Right lobe of liver (tissue), 6 donors: Measurements from ENCODE around the gene TECR. TPM values are rescaled to one million over a fixed set of nuclear protein-coding genes. Genes with fewer than 3 reads are reported as not detected.

Experiments used
- ATAC-seq, 4 donors: fragments of 200-7000 bp; cut with Tn5 transposase; one replicate each; pipeline ENCODE4 v1.9.1; 2020; ENCODE audit warnings: mild to moderate bottlenecking in 4 of 4, moderate library complexity in 4 of 4
- DNase-seq, 3 donors: peaks; one replicate each; pipeline ENCODE4 v3.0.0-alpha.2; 2020
- H3K27ac ChIP-seq, 3 donors: fragments of 200-600 bp; one replicate each; pipeline ENCODE4 v1.8.0; 2022
- H3K27me3 ChIP-seq, 2 donors: fragments of 200-600 bp; one replicate each; pipeline ENCODE4 v1.8.0; 2022
- H3K36me3 ChIP-seq, 4 donors: fragments of 200-600 bp; sonication (generic) in 1 of 4; one replicate each; pipeline versions ENCODE4 v1.5.1 to v1.8.0; 2017 to 2022; ENCODE audit warnings: control low read depth in 1 of 4
- H3K4me1 ChIP-seq, 4 donors: fragments of 200-600 bp; sonication (generic) in 1 of 4; one replicate each; pipeline versions ENCODE4 v1.5.1 to v1.8.0; 2017 to 2022; ENCODE audit warnings: control low read depth in 1 of 4
- H3K4me3 ChIP-seq, 3 donors: fragments of 200-600 bp; one replicate each; pipeline ENCODE4 v1.8.0; 2022
- H3K9me3 ChIP-seq, 4 donors: fragments of 200-600 bp; sonication (generic) in 1 of 4; one replicate each; pipeline versions ENCODE4 v1.5.1 to v1.8.0; 2017 to 2022; ENCODE audit warnings: control low read depth in 1 of 4
- POLR2A ChIP-seq: fragments of 450-650 bp; IDR thresholded peaks from one replicate; pipeline ENCODE4 v1.6.1; 2017; ENCODE audit warnings: antibody characterized with exemption, mild to moderate bottlenecking
- WGBS: methylation state at CpG from one replicate; pipeline ENCODE4 v1.1.6; 2018; ENCODE audit warnings: low coverage, low lambda C conversion rate; ENCODE audit not compliant: insufficient coverage; ENCODE audit errors: missing lambda C conversion rate; 5-methylcytosine and 5-hydroxymethylcytosine counted together
- intact Hi-C, 2 donors: fragments of 100-400 bp; cut with DNase I; formaldehyde crosslinking; loops; one replicate each; pipeline versions ENCODE4 v1.11.2 to v1.14.1; 2022
- total RNA-seq, 6 experiments: library from RNA; depleted of rRNA in 2 of 6; stranded (reverse); fragments of >200 nt in 2 of 6; fragmentation: NEBNext Ultra II Directional in 3 of 6; extraction: Animal tissue kit (Norgen Biotek cat#: 25700) in 3 of 6; gene quantifications; one replicate each; pipeline versions ENCODE4 v1.1.0 to v1.2.4, GENCODE V29; 2016 to 2023
- TF ChIP-seq, protein P1 (sequence below), 4 donors: fragments of 200-600 bp in 3 of 4; fragments of 450-650 bp in 1 of 4; IDR thresholded peaks; one replicate each; pipeline versions ENCODE4 v1.5.1 to v1.8.0; 2016 to 2022; ENCODE audit warnings: antibody characterized with exemption in 4 of 4, mild to moderate bottlenecking in 2 of 4
- donor health status: DM: no; HTN: yes; CAD: no.
- donor health status: DM: no; HTN: no; CAD: no.
- donor health status: DM: no; HTN: no; CAD: no.
- donor health status: DM: no; HTN: yes; CAD: no.
- donor health status: DM: no; HTN: yes; CAD: no.

TECR gene
- total RNA-seq, 6 experiments from 2014 or later: 37.9 to 99.0 (median 77.0) TPM

DNA sequence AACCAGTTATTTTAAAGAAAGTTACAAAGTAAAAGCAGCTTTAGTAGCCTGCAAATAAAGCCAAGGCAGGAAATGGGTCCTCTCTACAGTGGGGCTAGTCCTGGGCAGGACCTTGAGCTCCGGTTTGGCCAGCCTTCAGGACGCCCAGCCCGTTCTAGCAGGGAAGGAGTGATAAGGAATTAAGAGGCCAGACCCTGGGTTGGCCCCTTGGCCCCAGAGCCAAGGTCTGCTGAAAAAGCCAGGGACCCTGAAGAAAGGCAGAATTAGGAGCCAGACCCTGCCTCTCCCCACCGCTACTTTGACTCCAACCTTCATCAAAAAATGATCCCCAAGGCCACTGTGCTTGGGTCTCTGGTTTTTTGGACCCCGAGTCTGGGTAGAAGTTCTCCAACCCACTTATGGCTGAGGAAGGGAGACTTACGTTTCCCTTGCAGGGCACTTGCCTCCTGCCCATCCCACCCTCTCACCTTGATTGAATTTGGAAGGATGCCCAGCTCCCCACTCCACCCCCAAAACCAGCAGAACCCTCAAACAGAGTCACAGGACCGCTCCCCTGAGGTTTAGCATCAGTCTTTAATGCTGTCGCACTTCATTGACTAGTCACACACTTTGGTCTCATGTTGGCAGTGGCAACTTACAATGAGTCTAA, 15.1 kb upstream of the TECR start:
- no peak for ATAC-seq
- no peak for DNase-seq
- H3K4me1 ChIP-seq: peaks cover 0 to 71% (median 26%) of the 10 kb centered on the region in 4 donors
- H3K27ac ChIP-seq: peak overlapping the region in 2 of 3 donors; percentile 100
- peaks cover 0 to 27% (median 15%) of the 10 kb centered on the region in 4 donors for H3K36me3 ChIP-seq
- H3K27me3 ChIP-seq: no peaks in the 10 kb centered on the region
- H3K9me3 ChIP-seq: no peaks in the 10 kb centered on the region
- H3K4me3 ChIP-seq: peak overlapping the region in 2 of 3 donors; percentile 86 to 98
- intact Hi-C loops: no loop called here
- 54% methylated on average over 7 of the region's 8 CpGs for WGBS
- TF ChIP-seq, protein P1, sequence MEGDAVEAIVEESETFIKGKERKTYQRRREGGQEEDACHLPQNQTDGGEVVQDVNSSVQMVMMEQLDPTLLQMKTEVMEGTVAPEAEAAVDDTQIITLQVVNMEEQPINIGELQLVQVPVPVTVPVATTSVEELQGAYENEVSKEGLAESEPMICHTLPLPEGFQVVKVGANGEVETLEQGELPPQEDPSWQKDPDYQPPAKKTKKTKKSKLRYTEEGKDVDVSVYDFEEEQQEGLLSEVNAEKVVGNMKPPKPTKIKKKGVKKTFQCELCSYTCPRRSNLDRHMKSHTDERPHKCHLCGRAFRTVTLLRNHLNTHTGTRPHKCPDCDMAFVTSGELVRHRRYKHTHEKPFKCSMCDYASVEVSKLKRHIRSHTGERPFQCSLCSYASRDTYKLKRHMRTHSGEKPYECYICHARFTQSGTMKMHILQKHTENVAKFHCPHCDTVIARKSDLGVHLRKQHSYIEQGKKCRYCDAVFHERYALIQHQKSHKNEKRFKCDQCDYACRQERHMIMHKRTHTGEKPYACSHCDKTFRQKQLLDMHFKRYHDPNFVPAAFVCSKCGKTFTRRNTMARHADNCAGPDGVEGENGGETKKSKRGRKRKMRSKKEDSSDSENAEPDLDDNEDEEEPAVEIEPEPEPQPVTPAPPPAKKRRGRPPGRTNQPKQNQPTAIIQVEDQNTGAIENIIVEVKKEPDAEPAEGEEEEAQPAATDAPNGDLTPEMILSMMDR (IDR thresholded peaks at IDR 0.05): no peak
- no peak for TF ChIP-seq POLR2A

DNA sequence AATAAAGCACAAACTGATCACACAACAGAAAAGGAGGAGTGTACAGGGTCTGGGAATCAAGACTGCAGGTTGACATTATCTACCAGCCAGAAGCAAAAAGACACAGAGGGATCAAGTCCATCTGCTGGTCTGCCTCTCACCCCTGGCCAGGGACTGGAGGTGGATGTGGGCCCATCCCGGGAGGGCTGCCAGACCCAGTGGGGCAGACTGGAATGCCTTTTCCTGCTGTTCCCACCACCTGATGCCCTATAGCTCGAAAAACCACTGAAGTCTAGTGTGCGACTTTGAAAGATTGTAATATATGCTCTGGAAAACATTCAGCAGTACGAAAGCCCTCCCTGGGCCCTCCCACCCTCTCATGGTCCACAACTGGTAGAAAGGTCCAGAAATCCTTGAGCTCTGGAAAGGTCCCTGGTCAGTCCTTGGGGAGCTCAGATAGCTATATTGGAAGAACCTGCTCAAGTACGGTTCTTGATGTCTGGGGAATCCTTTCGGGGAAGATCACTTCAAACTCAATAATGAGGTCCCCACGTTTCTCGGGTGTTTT, 13.8 kb upstream of the TECR start:
- no peaks in the 10 kb centered on the region for H3K9me3 ChIP-seq
- ATAC-seq (no peak), DNase-seq (peak in 1 of 3 donors; percentile 64)
- 47% methylated on average over 3 of the region's 8 CpGs for whole genome bisulfite sequencing
- H3K36me3 ChIP-seq: peaks cover 0 to 27% (median 15%) of the 10 kb centered on the region in 4 donors
- TF ChIP-seq, protein P1 (IDR thresholded peaks at IDR 0.05): no peak
- TF ChIP-seq POLR2A: no peak
- no peaks in the 10 kb centered on the region for H3K27me3 ChIP-seq
- intact Hi-C loops: no loop called here
- peak overlapping the region; percentile 73 to 98 (median 86) for H3K4me3 ChIP-seq
- H3K27ac ChIP-seq: peak overlapping the region; percentile 100
- peaks cover 0 to 76% (median 27%) of the 10 kb centered on the region in 4 donors for H3K4me1 ChIP-seq

DNA sequence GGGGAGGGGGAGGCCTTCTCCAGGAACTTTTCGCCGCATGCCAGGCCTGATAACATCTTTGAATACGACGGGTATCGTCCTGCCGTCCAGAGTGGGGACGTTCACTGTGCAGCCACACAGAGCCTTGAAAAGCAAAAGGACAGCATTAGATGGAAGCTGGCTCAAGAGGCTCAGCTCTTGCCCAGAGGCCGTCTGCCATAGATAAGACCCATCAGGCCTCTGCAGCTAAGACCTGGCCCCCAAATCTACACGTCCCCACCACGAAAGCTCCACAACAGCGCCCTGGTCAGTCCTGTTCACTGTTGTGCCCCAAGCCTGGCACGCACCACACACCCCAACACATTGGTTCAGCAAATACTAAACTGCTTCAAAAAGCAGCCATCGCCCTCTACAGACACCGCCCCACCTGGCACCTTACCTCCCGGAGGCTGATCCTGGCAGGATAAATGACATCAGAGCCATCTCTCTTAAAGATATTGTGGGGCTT, 13.3 kb upstream of the TECR start:
- DNase-seq: peak; percentile 37 to 71 (median 69)
- Histone ChIP-seq H3K9me3 (no peaks in the 10 kb centered on the region), H3K4me3 (peak overlapping the region; percentile 73 to 98 (median 86)), H3K27me3 (no peaks in the 10 kb centered on the region), H3K27ac (peak overlapping the region; percentile 100), H3K4me1 (peaks cover 0 to 73% (median 24%) of the 10 kb centered on the region in 4 donors), H3K36me3 (peaks cover 0 to 27% (median 15%) of the 10 kb centered on the region in 4 donors)
- WGBS: 27% methylated on average over 8 of the region's 15 CpGs
- no peak for TF ChIP-seq POLR2A
- TF ChIP-seq, protein P1 (IDR thresholded peaks at IDR 0.05): peak in 1 of 4 donors; percentile 36
- intact Hi-C loops: no loop called here
- ATAC-seq: no peak

DNA sequence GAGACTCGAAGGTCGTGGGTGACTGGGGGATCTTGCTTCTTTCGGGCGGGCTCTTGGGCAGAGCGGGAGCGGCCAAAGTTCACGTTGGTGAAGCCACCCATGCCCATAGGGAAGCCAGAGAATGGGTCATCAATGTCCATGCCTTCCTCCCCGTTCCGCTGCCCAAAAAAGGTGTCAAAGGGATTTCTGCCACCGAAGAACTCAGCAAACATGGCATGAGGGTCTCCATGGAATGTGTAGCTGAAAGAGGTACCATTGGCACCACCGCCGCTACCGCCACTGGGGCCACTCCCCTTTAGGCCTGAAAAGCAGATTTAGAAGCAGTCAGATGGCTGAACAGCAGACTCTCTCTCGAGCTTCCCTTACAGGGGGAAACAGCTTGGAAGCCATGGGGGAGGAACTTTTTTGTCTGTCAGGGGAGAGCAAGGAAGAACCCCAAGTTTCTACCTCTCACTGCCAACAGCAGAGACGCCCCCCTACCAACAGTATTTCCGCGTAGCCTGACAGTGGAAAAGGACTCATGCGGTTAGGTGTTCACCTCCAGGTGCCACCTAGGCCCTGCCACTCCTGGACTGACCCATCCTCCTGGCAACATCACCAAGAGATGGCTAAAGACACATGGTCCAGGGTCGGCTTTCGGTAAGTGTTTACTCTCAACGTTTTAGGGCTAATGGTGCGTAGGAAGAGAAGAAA, 12.5 kb upstream of the TECR start:
- H3K36me3 ChIP-seq: peaks cover 0 to 27% (median 15%) of the 10 kb centered on the region in 4 donors
- peak overlapping the region; percentile 73 to 98 (median 86) for H3K4me3 ChIP-seq
- H3K9me3 ChIP-seq: no peaks in the 10 kb centered on the region
- intact Hi-C loops: no loop called here
- H3K27me3 ChIP-seq: no peaks in the 10 kb centered on the region
- H3K27ac ChIP-seq: peak overlapping the region; percentile 100
- ATAC-seq: no peak
- H3K4me1 ChIP-seq: peaks cover 0 to 66% (median 24%) of the 10 kb centered on the region in 4 donors
- TF ChIP-seq POLR2A: no peak
- TF ChIP-seq, protein P1 (IDR thresholded peaks at IDR 0.05): no peak
- WGBS: 13% methylated on average over 17 of the region's 22 CpGs
- DNase-seq: peak; percentile 42 to 67 (median 65)
